OCI-LY3 (cell line): ENCODE results near the gene MMD.
"Not testable (repeated sequence)": the region's sequence is repeated elsewhere in the genome, so short reads cannot be mapped to it uniquely, and the experiment has no call there.

ENCODE experiments used
- H2AFZ ChIP-seq: fragments of 200-600, 300-600 bp; shearing (Covaris generic); 2 replicates; pipeline ENCODE4 v1.6.0; 2014; ENCODE audit warnings: antibody characterized with exemption, low read depth, low read length
- H3K27ac ChIP-seq: fragments of 200-600, 300-600 bp; sonication (generic); 2 replicates; pipeline ENCODE4 v1.5.1; 2014; ENCODE audit warnings: mild to moderate bottlenecking, low read length, moderate library complexity, mixed read lengths
- H3K27me3 ChIP-seq: fragments of 200-600, 300-600 bp; sonication (generic); 2 replicates; pipeline ENCODE4 v1.6.1; 2014; ENCODE audit warnings: low read depth, low read length, mixed read lengths
- H3K36me3 ChIP-seq: fragments of 200-600, 300-600 bp; sonication (generic); replicated peaks from 2 replicates; pipeline ENCODE3; 2014; ENCODE audit warnings: low read depth, low read length, mixed read lengths
- H3K4me1 ChIP-seq: fragments of 300-600, 200-600 bp; sonication (generic); 2 replicates; pipeline ENCODE4 v1.6.1; 2014; ENCODE audit warnings: low read length, mixed read lengths
- H3K4me2 ChIP-seq: fragments of 200-600, 300-600 bp; sonication (generic); 2 replicates; pipeline ENCODE4 v1.6.1; 2014; ENCODE audit warnings: low read length, mixed read lengths
- H3K4me3 ChIP-seq: fragments of 300-600, 200-600 bp; sonication (generic); 2 replicates; pipeline ENCODE4 v1.5.1; 2014; ENCODE audit warnings: antibody characterized with exemption, mild to moderate bottlenecking, low read length, moderate library complexity
- H3K79me2 ChIP-seq: fragments of 300-600, 200-600 bp; shearing (Covaris generic); 2 replicates; pipeline ENCODE4 v1.6.1; 2014; ENCODE audit warnings: mild to moderate bottlenecking, low read length, mixed read lengths
- H3K9ac ChIP-seq: fragments of 300-600, 200-600 bp; shearing (Covaris generic); 2 replicates; pipeline ENCODE4 v1.6.0; 2014; ENCODE audit warnings: mild to moderate bottlenecking, low read length, moderate library complexity
- H3K9me3 ChIP-seq: fragments of 200-600, 300-600 bp; shearing (Covaris generic); 2 replicates; pipeline ENCODE4 v1.6.1; 2014; ENCODE audit warnings: low read length, mixed read lengths; ENCODE audit not compliant: insufficient read depth
- H4K20me1 ChIP-seq: fragments of 200-600, 300-600 bp; sonication (generic); 2 replicates; pipeline ENCODE4 v1.6.1; 2016; ENCODE audit warnings: low read length, mixed read lengths; ENCODE audit not compliant: insufficient read depth
- CTCF ChIP-seq: fragments of 200-600, 300-600 bp; sonication (generic); IDR thresholded peaks from 2 replicates; pipeline ENCODE4 v1.5.1; 2014; ENCODE audit warnings: antibody characterized with exemption, low read length, low read depth
- EZH2phosphoT487 ChIP-seq: fragments of 200-600 bp; shearing (Covaris generic); IDR thresholded peaks from 2 replicates; pipeline ENCODE4 v1.6.1; 2018; ENCODE audit warnings: antibody characterized with exemption, mixed run types, low read depth

Gene MMD

DNA sequence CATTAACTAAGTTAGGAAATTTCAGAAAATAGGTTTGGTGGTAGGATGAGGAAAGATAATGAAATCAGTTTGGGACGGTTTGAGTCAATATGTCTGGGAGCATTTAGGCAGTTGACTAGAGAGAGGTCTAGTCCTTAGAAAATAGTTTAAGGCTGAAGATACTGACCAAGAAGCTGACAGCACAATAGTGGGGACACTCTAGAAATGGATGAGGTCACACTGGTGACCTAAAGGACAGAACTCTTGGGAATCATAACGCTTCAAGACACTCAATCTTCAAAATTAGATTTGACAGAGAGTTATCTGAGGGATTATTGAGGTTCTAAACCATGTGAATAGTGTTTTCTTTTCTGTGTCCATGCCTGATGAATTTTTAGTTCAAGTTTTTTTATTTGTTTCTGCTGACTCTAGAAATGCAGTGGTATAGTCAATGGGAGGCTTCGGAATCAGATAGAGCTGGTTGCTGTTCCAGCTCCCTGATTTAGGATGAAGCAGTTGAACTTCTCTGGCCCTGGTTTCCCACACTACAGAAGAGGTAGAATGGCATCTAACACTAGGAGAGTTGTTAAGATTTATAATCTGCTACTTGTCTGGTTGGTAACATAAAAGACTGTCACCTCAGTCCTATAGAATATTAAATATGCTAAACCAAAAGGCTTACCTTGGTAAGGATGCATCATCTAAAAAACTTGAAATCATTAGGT, 29.7 kb downstream of the MMD start:
- H3K9me3 ChIP-seq = no peaks in the 10 kb centered on the region
- H3K36me3 ChIP-seq = peaks cover 23% of the 10 kb centered on the region
- peaks cover 3% of the 10 kb centered on the region; the same call in 1 of the 2 replicates for H3K4me1 ChIP-seq
- no peaks in the 10 kb centered on the region for H3K79me2 ChIP-seq
- H3K27me3 ChIP-seq = no peaks in the 10 kb centered on the region
- TF ChIP-seq CTCF = no peak
- no peak for TF ChIP-seq EZH2phosphoT487
- no peak overlapping the region for H3K27ac ChIP-seq
- H3K4me3 ChIP-seq = no peak overlapping the region
- H2AFZ ChIP-seq = no peak overlapping the region
- no peaks in the 10 kb centered on the region for H4K20me1 ChIP-seq
- no peak overlapping the region for H3K4me2 ChIP-seq
- no peak overlapping the region for H3K9ac ChIP-seq

DNA sequence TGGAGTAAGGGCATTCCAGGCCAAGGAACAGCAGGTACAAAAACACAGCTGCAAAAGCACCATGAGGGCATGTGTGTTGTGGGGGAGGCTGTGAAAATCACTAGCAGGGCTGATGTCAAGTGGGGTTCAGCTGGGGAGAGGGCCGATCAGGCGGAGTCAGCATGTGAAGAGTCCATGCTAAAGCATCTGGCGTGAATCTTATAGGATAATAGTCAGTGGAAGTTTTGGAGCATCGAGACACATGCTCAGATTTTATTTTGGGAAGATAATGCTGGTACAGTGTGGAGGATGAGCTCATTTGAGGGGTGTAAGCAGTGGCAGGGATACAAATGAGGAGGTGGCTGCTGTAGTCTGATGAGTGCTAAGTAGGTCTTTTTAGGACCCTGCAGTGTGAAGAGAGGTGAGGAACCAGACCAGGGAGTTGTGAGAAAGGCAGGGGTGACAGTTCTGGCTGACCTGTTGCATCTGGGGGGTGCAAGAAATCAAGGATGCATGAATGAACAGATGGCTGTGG, 30.3 kb downstream of the MMD start:
- peaks cover 20% of the 10 kb centered on the region for H3K36me3 ChIP-seq

DNA sequence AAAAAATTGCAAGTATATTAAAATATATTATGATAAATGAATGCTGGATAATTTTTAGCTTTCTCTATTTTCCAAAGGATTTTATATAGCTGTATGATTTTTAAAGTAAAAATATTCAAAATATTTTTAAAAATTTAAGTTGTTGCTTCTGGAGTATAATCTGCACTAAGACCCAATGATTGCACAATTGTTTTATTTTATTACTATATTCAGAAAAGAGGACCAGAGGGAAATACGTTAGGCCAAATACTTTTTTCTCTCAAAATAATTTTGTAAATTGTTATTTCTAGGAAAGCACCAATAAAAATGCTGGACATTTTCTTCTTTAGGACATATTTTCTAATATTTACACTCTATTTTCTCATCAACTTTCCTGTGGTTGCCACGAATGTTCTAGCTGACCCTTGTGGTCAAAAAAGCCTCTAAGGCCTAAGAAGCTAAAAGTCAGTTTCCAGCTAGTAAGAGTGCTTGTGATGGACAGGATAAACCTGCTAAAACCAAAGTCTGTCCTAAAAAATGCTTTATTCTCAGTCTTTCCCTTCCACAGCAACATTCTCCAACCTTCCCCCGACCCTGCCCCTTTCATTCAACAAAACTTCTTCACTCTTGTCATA, 31.2 kb downstream of the MMD start:
- H3K27me3 ChIP-seq = no peaks in the 10 kb centered on the region
- no peaks in the 10 kb centered on the region for H3K9me3 ChIP-seq
- H3K79me2 ChIP-seq = no peaks in the 10 kb centered on the region
- peaks cover 13% of the 10 kb centered on the region for H3K36me3 ChIP-seq
- H3K4me1 ChIP-seq = peaks cover 3% of the 10 kb centered on the region; the same call in 1 of the 2 replicates
- no peak overlapping the region for H3K4me2 ChIP-seq
- TF ChIP-seq CTCF (no peak), EZH2phosphoT487 (no peak)
- no peaks in the 10 kb centered on the region for H4K20me1 ChIP-seq
- no peak overlapping the region for H3K4me3 ChIP-seq
- no peak overlapping the region for H2AFZ ChIP-seq
- no peak overlapping the region for H3K27ac ChIP-seq
- H3K9ac ChIP-seq = no peak overlapping the region

More for the DNA sequence above, 30.3 kb downstream of the MMD start:
- H3K9me3 ChIP-seq = no peaks in the 10 kb centered on the region
- TF ChIP-seq CTCF (no peak), EZH2phosphoT487 (no peak)
- no peaks in the 10 kb centered on the region for H3K27me3 ChIP-seq
- H3K27ac ChIP-seq = no peak overlapping the region
- H3K4me3 ChIP-seq = no peak overlapping the region
- H3K4me2 ChIP-seq = no peak overlapping the region
- H3K4me1 ChIP-seq = peaks cover 3% of the 10 kb centered on the region; the same call in 1 of the 2 replicates
- no peaks in the 10 kb centered on the region for H3K79me2 ChIP-seq
- no peaks in the 10 kb centered on the region for H4K20me1 ChIP-seq
- H2AFZ ChIP-seq = no peak overlapping the region
- no peak overlapping the region for H3K9ac ChIP-seq

DNA sequence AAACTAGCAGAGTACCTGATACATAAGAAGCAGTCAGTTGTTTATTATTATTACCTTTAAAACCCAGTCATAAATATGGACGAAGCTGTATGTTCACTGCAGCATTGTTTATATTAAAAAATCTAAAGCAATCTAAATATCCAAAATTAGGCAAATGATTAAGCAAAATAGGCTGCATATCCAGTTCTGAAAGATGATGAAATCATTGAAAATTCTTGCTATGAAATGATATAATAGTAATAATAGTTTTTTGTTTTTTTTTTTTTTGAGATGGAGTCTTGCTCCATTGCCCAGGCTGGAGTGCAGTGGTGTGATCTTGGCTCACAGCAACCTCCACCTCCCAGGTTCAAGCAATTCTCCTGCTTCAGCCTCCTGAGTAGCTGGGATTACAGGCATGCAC, 31.9 kb downstream of the MMD start:
- not testable (repeated sequence) for H3K27ac ChIP-seq, H3K4me3 ChIP-seq, H3K4me1 ChIP-seq, H3K9me3 ChIP-seq, H3K9ac ChIP-seq, H3K27me3 ChIP-seq, H4K20me1 ChIP-seq, H3K79me2 ChIP-seq, H3K4me2 ChIP-seq, H2AFZ ChIP-seq
- peaks cover 13% of the 10 kb centered on the region for H3K36me3 ChIP-seq
